H1 (cell line): Measurements from ENCODE around the gene INF2. TPM values are rescaled to one million over a fixed set of nuclear protein-coding genes. Genes with fewer than 3 reads are reported as not detected.

Experiments used
- BCL11A ChIP-seq, 2 experiments: IDR thresholded peaks; one replicate each; pipeline ENCODE4 v1.6.1; 2011; ENCODE audit warnings: low read depth in 2 of 2, low read length in 2 of 2, mild to moderate bottlenecking in 2 of 2
- CREB1 ChIP-seq: IDR thresholded peaks from 2 replicates; pipeline ENCODE4 v1.6.1; 2012; ENCODE audit warnings: inconsistent platforms
- EP300 ChIP-seq, 2 experiments: IDR thresholded peaks; 1 replicate in 1 of 2; 2 replicates in 1 of 2; pipeline ENCODE4 v1.6.1; 2011 to 2012; ENCODE audit warnings: low read depth in 2 of 2, low read length in 2 of 2, mild to moderate bottlenecking in 2 of 2, borderline replicate concordance in 1 of 2, inconsistent platforms in 1 of 2, moderate library complexity in 1 of 2
- PHF8 ChIP-seq: fragments of 200-600 bp; sonication (generic); conservative IDR thresholded peaks from 2 replicates; pipeline ENCODE4 v1.7.1; 2012; ENCODE audit warnings: low read depth, mild to moderate bottlenecking, inconsistent platforms, low read length, moderate library complexity
- polyA plus RNA-seq, 7 experiments: library from polyadenylated mRNA; depleted of rRNA in 3 of 7; stranded (reverse) in 5 of 7; unstranded in 2 of 7; fragments of >200 nt in 5 of 7; fragments of 200-250 nt in 2 of 7; gene quantifications; 1 replicate in 5 of 7; 2 replicates in 1 of 7; 4 replicates in 1 of 7; pipeline versions ENCODE4 v1.2.1 to v1.2.3, GENCODE V29; 2011 to 2013; ENCODE audit warnings: missing spikeins in 2 of 7, mixed read lengths in 2 of 7
- total RNA-seq: library from RNA; stranded (reverse); fragmentation: NEBNext Ultra II Directional; extraction: Animal tissue kit (Norgen Biotek cat#: 25700); gene quantifications from 2 replicates; pipeline ENCODE4 v1.2.1, GENCODE V29; 2021
- TF ChIP-seq, protein P1 (sequence below): fragments of 300-600 bp; sonication (generic); IDR thresholded peaks from 2 replicates; pipeline ENCODE4 v1.7.1; 2012; ENCODE audit warnings: low read length, moderate library complexity, mild to moderate bottlenecking, inconsistent platforms; ENCODE audit not compliant: insufficient replicate concordance
- TF ChIP-seq, protein P2 (sequence below): IDR thresholded peaks from 2 replicates; pipeline ENCODE4 v1.6.1; 2011; ENCODE audit warnings: low read length, improper control_type of control experiment

The INF2 gene
- total and polyA plus RNA-seq, 2 of the 8 experiments (the other 6 are each of a cell fraction or from before 2014, with no cell fraction given) = 29.1 to 59.5 TPM

DNA sequence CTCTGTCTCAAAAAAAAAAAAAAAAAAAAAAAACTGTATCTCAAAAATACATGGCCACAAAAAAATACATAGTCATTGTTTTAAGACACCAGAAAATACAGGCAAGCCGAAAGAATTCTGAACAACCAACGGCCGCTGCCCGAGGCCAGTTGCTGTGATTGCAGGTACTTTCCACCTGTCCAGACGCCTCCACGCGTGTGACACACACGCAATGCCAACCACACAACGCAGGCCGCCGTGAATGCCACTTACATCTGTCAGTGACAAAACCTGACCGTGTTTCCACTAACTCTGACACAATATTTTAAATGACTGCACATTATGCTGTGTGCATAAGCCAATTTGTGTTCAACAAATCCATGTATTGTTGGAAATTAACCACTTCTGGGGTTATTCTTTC, 22.4 kb upstream of the INF2 start (continued):
- TF ChIP-seq, protein P1, sequence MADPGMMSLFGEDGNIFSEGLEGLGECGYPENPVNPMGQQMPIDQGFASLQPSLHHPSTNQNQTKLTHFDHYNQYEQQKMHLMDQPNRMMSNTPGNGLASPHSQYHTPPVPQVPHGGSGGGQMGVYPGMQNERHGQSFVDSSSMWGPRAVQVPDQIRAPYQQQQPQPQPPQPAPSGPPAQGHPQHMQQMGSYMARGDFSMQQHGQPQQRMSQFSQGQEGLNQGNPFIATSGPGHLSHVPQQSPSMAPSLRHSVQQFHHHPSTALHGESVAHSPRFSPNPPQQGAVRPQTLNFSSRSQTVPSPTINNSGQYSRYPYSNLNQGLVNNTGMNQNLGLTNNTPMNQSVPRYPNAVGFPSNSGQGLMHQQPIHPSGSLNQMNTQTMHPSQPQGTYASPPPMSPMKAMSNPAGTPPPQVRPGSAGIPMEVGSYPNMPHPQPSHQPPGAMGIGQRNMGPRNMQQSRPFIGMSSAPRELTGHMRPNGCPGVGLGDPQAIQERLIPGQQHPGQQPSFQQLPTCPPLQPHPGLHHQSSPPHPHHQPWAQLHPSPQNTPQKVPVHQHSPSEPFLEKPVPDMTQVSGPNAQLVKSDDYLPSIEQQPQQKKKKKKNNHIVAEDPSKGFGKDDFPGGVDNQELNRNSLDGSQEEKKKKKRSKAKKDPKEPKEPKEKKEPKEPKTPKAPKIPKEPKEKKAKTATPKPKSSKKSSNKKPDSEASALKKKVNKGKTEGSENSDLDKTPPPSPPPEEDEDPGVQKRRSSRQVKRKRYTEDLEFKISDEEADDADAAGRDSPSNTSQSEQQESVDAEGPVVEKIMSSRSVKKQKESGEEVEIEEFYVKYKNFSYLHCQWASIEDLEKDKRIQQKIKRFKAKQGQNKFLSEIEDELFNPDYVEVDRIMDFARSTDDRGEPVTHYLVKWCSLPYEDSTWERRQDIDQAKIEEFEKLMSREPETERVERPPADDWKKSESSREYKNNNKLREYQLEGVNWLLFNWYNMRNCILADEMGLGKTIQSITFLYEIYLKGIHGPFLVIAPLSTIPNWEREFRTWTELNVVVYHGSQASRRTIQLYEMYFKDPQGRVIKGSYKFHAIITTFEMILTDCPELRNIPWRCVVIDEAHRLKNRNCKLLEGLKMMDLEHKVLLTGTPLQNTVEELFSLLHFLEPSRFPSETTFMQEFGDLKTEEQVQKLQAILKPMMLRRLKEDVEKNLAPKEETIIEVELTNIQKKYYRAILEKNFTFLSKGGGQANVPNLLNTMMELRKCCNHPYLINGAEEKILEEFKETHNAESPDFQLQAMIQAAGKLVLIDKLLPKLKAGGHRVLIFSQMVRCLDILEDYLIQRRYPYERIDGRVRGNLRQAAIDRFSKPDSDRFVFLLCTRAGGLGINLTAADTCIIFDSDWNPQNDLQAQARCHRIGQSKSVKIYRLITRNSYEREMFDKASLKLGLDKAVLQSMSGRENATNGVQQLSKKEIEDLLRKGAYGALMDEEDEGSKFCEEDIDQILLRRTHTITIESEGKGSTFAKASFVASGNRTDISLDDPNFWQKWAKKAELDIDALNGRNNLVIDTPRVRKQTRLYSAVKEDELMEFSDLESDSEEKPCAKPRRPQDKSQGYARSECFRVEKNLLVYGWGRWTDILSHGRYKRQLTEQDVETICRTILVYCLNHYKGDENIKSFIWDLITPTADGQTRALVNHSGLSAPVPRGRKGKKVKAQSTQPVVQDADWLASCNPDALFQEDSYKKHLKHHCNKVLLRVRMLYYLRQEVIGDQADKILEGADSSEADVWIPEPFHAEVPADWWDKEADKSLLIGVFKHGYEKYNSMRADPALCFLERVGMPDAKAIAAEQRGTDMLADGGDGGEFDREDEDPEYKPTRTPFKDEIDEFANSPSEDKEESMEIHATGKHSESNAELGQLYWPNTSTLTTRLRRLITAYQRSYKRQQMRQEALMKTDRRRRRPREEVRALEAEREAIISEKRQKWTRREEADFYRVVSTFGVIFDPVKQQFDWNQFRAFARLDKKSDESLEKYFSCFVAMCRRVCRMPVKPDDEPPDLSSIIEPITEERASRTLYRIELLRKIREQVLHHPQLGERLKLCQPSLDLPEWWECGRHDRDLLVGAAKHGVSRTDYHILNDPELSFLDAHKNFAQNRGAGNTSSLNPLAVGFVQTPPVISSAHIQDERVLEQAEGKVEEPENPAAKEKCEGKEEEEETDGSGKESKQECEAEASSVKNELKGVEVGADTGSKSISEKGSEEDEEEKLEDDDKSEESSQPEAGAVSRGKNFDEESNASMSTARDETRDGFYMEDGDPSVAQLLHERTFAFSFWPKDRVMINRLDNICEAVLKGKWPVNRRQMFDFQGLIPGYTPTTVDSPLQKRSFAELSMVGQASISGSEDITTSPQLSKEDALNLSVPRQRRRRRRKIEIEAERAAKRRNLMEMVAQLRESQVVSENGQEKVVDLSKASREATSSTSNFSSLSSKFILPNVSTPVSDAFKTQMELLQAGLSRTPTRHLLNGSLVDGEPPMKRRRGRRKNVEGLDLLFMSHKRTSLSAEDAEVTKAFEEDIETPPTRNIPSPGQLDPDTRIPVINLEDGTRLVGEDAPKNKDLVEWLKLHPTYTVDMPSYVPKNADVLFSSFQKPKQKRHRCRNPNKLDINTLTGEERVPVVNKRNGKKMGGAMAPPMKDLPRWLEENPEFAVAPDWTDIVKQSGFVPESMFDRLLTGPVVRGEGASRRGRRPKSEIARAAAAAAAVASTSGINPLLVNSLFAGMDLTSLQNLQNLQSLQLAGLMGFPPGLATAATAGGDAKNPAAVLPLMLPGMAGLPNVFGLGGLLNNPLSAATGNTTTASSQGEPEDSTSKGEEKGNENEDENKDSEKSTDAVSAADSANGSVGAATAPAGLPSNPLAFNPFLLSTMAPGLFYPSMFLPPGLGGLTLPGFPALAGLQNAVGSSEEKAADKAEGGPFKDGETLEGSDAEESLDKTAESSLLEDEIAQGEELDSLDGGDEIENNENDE = no peak
- TF ChIP-seq, protein P2, sequence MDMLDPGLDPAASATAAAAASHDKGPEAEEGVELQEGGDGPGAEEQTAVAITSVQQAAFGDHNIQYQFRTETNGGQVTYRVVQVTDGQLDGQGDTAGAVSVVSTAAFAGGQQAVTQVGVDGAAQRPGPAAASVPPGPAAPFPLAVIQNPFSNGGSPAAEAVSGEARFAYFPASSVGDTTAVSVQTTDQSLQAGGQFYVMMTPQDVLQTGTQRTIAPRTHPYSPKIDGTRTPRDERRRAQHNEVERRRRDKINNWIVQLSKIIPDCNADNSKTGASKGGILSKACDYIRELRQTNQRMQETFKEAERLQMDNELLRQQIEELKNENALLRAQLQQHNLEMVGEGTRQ = no peak
- TF ChIP-seq PHF8 (no peak), BCL11A (IDR thresholded peaks at IDR 0.05; ENCODE audit: low read depth in 2 of 2, low read length in 2 of 2) (no peak), CREB1 (no peak), EP300 (IDR thresholded peaks at IDR 0.05; ENCODE audit: borderline replicate concordance in 1 of 2, low read depth in 2 of 2, low read length in 2 of 2) (no peak)
